Fibroblast of peridontal ligament (primary cell): ENCODE measurements around the gene SLC16A9.
"Not testable (repeated sequence)": the region's sequence is repeated elsewhere in the genome, so short reads cannot be mapped to it uniquely, and the experiment has no call there.

Experiments used
- DNase-seq: peaks from one replicate; pipeline ENCODE4 v3.0.0-alpha.2; 2010; ENCODE audit errors: extremely low read depth

SLC16A9 gene

DNA sequence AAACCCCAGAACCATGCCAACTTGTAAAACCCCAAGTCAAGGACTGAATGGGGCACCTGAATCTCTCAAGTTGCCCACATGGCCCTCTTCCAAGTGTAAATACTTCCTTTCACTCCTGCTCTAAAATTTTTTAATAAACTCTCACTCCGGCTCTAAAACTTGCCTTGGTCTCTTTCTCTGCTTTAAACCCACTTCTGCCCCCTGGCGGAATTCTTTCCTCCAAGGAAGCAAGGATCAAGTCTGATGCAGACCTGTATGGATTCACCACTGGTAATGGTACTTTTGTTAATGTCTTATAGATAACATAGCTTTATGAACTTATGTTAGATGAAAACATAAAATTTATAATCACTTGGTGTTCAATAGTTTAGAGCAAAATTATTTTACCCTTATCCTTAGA, 33.8 kb downstream of the SLC16A9 start:
- DNase-seq: no peak

DNA sequence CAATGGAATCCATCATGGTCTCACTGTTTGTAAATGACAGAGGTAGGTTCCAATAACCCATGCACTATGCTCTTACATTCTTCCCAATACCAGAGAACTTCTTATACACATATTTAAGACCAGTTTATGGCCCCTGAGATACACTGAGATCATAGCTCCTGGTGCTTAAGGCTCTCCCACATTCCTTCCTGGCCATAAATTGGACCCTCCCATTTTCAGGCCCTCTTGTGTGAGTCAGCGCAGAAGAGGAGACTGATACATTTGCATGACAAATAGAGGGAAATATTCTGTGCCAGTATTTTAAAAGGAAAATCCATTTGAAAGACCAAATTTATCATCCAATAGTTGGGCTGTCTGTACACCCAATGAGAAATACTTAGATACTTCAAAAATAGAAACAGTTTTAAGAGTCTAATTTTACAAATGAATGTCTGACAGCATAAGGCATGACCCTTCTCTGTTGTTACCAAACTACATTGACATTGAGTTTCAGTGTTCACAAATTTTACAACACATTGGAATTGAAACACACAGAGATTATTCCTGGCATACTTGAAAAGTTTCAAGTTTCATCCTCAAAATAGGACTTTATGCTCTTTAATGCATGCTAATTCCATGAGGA, 35.3 kb downstream of the SLC16A9 start:
- DNase-seq: peak; percentile 13

DNA sequence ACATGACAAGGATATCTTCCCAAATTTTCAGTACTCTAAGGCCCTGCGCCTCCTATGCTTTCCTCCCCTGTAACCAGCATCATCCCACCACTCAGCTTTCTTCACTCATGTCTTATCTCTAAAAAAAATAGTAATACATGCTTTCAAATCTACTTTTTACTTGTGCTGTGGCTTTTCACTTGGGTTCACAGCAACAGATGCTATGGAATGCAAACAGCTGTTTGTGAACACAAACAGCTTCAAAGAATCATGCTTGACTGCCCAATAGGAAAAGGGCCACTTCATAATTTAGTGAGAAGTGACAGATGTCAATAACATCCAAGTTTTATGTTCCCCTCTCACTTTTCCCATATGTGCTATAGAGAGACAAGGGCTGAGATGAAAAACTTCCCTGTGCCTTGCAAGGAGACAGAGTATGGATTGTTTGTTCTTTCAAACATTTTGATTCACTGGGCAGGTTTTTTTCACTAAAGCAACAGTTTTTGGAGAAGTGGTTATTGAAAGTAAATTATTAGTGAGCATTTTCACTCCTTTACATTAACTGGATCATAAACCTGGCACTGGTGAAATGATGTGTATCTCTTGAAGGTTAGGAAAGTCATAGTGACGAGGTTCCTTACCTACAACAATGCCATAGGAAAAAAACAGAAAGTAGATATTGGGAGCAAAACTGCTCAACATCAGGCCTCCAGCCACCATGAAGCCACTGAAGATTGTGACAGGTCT, 37.3 kb downstream of the SLC16A9 start:
- DNase-seq: no peak

DNA sequence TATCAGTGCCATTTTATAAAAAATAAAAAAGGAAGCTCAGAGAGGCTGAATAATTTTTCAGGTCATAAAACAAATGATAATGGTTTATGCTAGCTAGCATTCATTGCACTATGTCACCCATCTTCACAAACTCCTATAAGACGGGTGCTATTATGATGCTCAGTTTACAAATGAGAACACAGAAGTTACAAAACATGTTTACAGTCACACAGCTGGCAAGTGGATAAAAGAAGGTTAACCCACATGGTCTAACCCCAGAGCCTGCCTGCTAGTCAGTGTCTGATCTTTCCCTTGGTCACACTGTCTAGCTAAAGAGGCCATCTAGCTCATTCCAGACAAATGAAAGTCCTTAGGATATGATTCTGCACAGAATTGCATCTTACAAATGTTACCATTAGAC, 39.4 kb downstream of the SLC16A9 start:
- no peak for DNase-seq

DNA sequence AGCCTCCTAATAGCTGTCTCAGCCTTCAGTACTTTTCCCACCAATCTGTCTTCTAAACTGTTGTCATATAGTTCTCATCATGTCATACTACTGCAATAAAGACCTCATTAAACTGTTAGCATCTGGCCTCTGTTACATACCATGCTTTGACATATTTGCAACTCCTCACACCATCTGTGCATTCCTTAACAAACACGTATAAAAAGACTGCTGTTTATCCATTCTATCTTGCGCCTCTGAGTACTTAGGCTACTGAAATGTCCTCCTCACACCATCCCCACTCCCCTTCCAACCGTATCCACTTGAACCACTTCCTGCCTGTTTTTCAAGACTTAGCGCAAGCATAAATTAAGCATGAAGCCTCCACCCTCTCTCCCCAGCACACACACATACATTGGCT, 41.6 kb downstream of the SLC16A9 start:
- no peak for DNase-seq

DNA sequence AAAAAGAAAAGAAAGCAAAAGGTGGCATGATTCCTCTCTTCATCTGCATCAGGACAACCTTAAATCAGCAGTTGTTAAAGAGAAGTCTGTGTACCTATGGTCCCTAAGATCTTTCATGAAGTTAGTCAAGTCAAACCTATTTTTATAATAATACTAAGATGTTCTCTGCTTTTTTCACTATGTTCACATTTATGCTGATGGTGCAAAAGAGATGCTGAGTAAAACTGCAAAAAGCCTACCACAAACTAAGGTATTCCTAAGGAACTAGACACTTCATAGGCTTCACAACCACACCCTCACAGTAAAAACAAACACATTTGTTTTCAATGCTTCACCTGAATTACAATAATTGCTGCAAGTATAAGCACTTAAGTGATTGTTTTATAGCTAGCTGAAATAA, 43.3 kb downstream of the SLC16A9 start:
- DNase-seq: no peak

DNA sequence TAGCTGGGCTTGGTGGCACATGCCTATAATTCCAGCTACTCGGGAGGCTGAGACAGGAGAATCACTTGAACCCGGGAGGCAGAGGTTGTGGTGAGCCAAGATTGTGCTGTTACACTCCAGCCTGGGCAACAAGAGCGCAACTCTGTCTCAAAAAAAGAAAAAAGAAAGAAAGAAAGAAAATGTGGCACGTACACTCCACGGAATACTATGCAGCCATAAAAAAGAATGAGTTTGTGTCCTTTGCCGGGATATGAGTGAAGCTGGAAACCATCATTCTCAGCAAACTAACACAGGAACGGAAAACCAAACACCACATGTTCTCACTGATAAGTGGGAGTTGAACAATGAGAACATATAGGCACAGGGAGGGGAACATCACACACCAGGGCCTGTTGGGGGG, 46.4 kb downstream of the SLC16A9 start:
- DNase-seq: not testable (repeated sequence)

DNA sequence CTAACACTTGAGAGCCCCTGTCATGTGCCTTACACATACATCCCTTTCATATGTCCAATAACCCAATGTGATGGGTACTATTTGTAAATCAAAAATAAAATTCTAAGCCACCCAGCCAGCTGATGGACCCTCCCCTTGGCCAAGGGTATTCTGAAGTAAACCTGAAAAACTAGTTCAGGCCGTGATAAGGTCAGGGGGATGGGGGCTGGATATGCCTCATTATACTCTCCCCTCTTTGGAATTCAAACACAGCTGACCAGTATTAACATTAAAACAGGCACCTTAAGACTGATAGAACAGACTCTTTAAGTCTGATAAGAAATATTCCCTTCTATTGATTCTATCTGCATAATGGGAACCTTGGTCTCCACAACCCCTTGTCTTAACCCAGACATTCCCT, 51.9 kb downstream of the SLC16A9 start:
- DNase-seq: no peak

DNA sequence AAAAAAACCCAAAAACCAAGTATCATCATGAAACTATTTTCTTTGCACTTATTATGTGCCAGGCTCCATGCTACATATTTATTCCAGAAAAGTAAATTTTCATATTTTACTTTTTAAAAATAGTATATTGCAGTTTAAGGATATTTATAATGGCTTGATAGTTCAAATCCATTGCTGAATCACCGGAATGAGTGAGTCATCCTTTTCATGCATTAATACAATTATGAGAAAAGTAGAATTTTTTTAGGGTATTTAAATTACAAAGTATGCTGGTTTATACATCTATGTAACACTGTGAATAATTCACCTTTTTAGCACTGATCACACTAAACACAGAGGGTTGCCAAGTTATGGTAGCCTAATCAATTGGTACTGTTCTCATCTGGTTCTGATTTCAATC, 54.3 kb downstream of the SLC16A9 start:
- no peak for DNase-seq

DNA sequence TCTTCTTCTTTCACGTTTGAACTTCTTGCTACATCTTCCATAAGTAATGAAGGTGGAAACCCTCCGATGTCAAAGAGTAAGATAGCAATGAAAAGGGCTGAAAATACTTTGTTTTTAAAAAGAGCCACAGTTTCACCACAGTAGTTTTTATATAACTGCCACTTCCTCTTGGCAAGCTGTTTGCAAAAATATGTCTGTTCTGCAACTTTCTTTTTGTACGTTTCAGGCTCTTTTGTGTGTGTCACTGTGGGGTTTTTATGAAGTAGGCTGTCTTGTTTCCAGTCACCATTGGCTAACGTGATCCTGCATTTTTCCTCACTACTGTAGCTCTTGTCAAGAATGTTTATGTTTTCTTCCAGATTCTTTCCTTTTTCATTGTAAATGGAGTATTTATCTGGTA, 55.6 kb downstream of the SLC16A9 start:
- no peak for DNase-seq

DNA sequence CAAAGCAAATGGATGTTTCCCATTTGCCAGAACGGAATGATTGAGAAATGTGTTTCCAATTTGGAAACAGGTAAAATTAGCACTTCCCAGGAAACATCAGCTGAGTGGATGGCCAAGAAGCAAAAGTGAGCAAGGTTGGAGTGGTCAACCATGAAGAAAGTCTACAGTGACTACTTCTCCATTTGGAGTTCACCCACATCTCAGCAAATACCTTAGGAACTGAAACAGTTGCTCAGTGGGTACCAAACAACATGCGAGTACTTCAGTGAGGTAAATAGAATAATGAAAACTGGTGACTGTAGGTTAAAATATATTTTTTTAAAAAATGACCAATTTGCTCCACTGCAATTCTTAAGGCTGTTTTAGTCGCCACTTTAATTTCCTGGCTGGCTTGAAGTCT, 57.7 kb downstream of the SLC16A9 start:
- no peak for DNase-seq

DNA sequence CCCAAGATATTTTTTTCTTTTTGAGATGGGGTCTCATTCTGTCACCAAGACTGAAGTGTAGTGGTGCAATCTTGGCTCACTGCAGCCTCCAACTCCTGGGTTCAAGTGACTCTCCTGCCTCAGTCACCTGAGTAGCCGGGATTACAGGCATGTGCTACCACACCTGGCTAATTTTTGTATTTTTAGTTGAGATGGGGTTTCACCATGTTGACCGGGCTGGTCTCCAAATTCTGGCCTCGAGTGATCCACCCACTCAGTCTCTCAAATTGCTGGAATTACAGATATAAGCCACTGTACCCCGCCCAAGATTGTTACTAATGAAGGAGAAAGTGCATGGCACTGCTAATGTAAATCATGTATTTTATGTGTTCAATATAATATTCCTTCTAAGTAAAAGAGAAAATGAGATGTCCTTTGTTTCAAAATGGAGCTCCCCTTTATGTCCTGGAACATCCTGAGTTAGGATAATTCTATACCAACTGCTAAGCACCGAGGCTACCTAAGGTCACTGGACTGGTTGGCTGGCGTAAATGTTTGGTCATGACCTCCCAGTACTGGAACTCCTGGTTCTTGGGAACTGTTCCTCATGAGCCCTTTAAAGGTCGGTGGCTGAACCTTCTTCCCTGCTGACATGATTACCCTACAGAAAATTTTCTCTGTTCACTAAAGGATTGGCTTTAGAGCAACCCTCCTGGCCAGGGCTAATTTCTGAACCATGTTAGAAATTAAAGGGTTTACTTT, 59.9 kb downstream of the SLC16A9 start:
- no peak for DNase-seq

DNA sequence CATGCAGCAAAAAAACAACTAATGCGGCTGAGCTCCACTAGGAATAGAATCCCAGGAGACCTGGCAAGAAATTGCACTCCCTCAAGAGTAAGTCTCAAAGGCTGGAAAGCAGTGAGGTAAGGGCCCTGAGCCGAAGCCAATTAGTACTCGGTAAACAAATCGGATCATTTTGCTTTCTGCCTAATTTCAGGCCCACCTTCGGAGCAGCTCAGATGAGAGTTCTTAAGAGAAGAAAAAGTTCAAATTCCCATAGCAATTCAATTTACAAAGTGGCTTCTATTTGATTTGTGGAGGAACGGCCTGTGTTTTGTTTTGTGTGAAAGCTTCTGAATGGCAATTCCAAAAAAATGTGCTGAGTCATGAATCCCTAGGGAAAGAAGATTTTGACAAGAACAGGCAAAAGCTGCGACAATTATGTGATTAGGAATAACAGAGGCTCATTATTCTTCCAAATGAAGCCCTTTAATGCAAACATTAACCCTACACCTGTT, 60.9 kb downstream of the SLC16A9 start:
- no peak for DNase-seq

DNA sequence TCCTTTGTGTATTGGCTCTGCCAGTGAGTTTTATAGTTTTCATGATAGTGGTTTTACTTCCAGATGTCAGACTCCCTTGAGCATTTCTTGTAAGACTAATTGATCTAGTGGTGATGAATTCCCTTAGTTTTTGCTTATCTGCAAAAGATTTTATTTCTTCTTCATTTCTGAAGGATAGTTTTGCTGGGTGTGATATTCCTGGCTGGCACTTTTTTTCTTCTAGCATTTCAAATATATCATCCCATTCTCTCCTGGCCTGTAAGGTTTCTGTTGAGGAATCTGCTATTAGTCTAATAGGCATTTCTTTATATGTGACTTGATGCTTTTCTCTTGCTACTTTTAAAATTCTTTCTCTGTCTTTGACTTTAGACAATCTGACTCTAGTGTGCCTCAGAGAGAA, 64.8 kb downstream of the SLC16A9 start:
- no peak for DNase-seq

DNA sequence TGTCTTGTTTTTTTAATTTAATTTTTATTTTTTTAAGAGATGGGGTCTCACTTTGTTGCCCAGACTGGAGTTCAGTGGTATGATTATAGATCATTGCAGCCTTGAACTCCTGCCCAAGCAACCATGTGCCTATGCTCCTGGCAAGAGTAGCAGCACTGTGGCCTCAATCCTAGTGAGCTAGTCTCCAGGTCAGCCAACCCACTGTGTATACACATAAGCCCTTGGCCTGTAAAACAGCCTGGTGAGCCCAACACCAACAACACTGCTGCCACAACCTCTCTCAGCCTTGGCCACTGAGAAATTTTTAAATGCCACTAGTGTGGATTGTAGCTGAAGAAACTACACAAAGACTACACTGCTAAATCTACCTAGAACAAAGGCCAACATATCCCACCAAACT, 68.0 kb downstream of the SLC16A9 start:
- not testable (repeated sequence) for DNase-seq

DNA sequence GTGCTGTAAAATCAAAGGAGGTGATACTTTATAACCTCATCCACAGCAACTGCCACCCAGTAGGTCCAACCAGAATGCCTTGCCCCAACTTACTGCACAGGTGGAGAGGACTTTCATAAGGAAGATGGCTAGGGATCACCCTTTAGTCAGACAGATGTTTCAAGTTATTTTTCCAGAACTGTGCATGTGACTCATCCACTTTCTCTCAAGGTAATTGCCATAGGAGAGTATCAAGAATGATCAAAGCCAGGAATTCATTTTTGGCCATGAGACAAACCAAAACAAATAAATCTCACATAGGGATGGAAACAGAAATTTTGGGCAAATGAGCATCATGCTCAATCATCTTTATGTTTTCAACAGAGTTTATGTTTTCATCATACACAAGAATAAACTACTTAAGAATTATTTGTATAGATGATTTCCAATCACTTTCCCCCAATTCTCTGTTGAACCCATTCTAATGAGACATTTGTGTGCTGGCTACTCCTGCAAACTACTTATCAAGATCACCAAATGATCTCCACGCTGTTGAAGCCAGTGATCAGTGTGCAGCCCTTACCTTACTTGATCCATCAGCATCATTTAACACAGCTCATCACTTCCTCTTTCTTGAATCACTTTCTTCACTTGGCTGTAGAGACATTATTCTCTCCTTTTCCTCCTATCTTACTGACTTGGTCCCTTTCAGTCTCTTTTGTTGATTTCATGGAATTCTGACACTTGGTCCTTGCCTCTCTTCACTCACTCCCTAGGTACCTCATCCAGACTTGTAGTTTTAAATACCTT, 74.0 kb downstream of the SLC16A9 start:
- no peak for DNase-seq

DNA sequence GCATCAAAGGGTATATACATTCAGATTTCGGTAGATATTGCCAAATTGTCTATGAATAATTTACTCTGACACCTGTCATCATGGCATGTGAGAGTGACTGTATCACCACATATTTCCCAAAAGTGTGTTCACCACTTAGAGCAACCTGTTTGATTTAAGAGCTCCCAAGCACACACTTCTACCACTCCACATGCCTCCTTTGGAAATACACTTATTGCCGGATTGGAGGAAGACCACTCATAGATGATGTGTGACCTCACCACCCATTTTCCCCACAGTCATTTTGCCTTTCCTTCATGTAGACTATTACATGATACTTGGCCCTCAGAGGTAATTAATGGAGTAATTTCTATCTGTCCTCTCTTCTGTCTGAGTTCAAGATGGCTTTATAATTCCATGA, 75.5 kb downstream of the SLC16A9 start:
- DNase-seq: no peak

DNA sequence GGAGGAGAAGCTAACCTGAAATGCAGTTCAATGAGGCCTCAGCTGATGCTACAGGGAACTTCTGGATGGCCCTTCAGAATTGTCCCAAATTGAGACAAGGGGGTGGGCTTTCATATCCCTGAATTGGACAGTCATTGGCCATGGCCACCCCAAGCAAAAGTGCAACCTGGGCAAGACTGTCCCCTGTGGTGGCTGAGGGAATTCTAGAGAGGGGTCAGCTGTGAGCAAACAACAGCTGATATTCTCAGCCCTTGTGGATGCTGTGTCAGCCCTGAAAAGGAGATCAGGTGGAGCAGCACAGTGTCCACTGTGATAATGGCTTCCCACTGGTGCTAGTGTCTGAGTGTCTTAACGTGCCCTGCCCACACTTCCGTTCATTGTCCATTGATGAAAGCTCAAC, 76.6 kb downstream of the SLC16A9 start:
- DNase-seq: no peak

DNA sequence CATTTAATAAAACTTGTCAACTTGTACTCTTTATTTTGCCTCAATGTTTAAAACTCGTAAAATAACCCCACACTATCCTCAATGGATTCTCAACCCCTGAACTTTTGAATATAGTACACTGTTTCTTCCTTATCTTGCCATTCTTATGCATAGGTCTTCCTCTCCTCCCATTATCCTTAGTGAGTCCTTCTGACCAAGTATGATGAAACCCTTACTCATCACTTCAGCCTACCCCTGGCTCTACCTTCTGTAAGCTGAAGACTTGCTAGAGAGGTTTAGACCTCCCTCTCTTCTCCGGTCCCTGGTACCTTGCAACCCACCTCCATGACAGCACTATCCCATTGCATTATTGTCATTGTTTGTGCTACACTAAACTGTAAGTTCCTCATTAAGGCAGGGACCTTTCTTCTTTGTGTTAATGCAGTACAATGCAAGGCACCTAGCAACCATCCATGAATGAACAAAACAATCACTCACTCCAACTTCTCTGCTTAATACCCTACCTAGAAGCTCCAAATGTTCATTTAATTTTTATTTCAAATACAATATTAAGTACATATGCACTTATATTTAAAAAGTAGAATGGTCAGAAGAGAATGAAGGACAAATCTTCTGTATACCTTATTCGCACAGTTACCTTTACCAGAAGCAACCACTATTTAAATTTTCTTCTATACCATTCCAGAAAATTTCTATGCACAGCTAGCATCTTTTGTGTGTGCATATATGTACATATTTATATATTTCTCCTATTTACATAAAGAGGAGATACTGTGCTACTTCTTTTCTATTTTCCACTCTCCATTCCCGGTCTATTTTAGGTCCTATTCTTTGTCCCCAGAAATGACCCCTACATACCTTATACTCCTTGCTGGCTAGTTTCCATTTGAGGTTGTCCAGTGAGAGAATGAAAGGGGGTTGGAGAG, 77.5 kb downstream of the SLC16A9 start:
- no peak for DNase-seq

DNA sequence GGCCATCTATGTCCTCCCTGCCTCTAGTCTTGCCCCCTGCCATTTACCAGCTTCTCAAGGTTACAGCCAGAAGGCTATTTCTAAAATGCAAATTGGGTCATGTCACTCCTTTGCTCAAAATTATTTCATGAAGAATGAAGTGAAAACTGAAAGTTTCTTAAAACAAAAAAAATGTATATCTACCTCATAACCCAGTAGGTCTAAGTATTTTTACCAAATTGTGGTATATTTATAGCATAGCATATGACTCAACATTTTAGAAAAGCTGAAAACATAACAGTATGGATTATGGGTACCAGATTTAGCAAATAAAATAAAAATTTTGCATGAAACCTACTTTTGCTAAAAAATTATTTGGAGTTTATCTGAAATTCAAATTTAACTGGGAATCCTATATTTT, 78.4 kb downstream of the SLC16A9 start:
- no peak for DNase-seq

DNA sequence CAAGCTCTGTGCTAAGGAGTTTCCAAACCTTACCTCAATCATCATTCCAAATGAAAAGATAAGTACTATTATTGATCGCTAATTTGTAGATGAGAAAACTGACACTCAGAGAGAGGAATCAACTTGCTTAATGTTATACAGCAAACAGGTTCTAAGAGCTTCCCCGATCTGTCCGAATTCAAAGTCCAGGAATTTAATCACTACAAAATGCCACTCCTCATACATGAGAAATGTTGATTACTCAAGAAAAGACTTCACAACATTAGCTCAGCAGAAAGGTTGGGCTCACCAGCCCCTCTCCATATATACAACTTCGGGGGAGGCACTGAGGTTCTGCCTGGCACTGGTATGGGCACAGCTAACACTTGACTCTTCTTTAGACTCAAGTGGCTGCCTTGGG, 80.7 kb downstream of the SLC16A9 start:
- DNase-seq: no peak
